NCI-H2081 treated with DMSO at 0.1 percent for 48 hours (cell line): Measurements from ENCODE around the gene LHFPL3.
"Not testable (repeated sequence)": the region's sequence is repeated elsewhere in the genome, so short reads cannot be mapped to it uniquely, and the experiment has no call there.

ENCODE experiments used
- DNase-seq: peaks from one replicate; lab custom pipeline; 2025; lab: John Stamatoyannopoulos, UW

LHFPL3 gene

GRCh38 chr7:104482362-104483037 lies 154.1 kb downstream of the LHFPL3 start:
- no peak for DNase-seq

- DNase-seq, result no peak
These were observed 158.5 kb downstream of the LHFPL3 start for GRCh38 chr7:104486931-104487330.

- no peak for DNase-seq
These were observed 159.2 kb downstream of the LHFPL3 start for GRCh38 chr7:104487642-104488041.

GRCh38 chr7:104497379-104497967 lies 169.1 kb downstream of the LHFPL3 start:
- no peak for DNase-seq

GRCh38 chr7:104499975-104500374 lies 171.6 kb downstream of the LHFPL3 start:
- DNase-seq, result no peak

- no peak for DNase-seq
These were observed 181.5 kb downstream of the LHFPL3 start for GRCh38 chr7:104509874-104510273.

GRCh38 chr7:104524853-104525252 lies 196.4 kb downstream of the LHFPL3 start:
- DNase-seq, result no peak

GRCh38 chr7:104528142-104528541 lies 199.7 kb downstream of the LHFPL3 start:
- DNase-seq, result no peak

- no peak for DNase-seq
These were observed 201.2 kb downstream of the LHFPL3 start for GRCh38 chr7:104529567-104529966.

- no peak for DNase-seq
These were observed 201.8 kb downstream of the LHFPL3 start for GRCh38 chr7:104530251-104530650.

- no peak for DNase-seq
These were observed 205.7 kb downstream of the LHFPL3 start for GRCh38 chr7:104534149-104534548.

- DNase-seq, result no peak
These were observed 207.4 kb downstream of the LHFPL3 start for GRCh38 chr7:104535841-104536240.

GRCh38 chr7:104536956-104537355 lies 208.6 kb downstream of the LHFPL3 start:
- no peak for DNase-seq

GRCh38 chr7:104538152-104538551 lies 209.7 kb downstream of the LHFPL3 start:
- no peak for DNase-seq

- DNase-seq, result no peak
These were observed 213.5 kb downstream of the LHFPL3 start for GRCh38 chr7:104541897-104542296.

- DNase-seq, result no peak
These were observed 220.5 kb downstream of the LHFPL3 start for GRCh38 chr7:104548861-104549260.

GRCh38 chr7:104550362-104550761 lies 222.0 kb downstream of the LHFPL3 start:
- no peak for DNase-seq

GRCh38 chr7:104551226-104551625 lies 222.8 kb downstream of the LHFPL3 start:
- no peak for DNase-seq

GRCh38 chr7:104552102-104552501 lies 223.7 kb downstream of the LHFPL3 start:
- DNase-seq, result no peak

GRCh38 chr7:104553074-104553473 lies 224.7 kb downstream of the LHFPL3 start:
- DNase-seq, result no peak

- not testable (repeated sequence) for DNase-seq
These were observed 235.0 kb downstream of the LHFPL3 start for GRCh38 chr7:104563350-104563901.

- no peak for DNase-seq
These were observed 241.3 kb downstream of the LHFPL3 start for GRCh38 chr7:104569751-104570150.

- DNase-seq, result no peak
These were observed 244.2 kb downstream of the LHFPL3 start for GRCh38 chr7:104572554-104572953.

- no peak for DNase-seq
These were observed 256.2 kb downstream of the LHFPL3 start for GRCh38 chr7:104584620-104585019.
